Activated CD4-positive, alpha-beta T cell treated with anti-CD3 and anti-CD28 coated beads, Interleukin-2, Interleukin-4, amounts not matched to agents 100 ng/mL and 50 ng/mL, durations not matched to agents 16 hours and 8 hours (primary cell): ENCODE measurements around the gene SLC24A4.

Experiments
- DNase-seq: peaks from one replicate; pipeline ENCODE4 v3.0.0-alpha.2; 2020; ENCODE audit warnings: low spot score

The SLC24A4 gene

DNA sequence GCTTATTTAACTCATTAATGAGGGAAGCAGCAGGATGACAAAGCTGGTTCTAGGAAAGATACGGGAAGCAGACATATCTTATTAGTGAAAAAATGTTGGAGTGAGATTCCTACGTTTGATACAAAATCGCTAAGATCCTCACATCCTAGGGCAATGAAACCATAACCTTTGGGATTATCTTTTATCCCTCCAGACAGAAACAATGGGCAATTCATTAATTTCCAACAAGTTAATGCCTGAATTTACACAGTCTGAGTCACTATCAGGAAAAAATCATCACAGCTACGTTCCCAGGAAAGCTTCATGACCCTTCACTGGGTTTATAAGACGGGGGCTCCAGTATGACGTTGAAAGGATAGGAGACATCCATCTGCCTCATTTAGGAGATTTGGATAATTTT lies 45.0 kb downstream of the SLC24A4 start:
- DNase-seq: no peak

DNA sequence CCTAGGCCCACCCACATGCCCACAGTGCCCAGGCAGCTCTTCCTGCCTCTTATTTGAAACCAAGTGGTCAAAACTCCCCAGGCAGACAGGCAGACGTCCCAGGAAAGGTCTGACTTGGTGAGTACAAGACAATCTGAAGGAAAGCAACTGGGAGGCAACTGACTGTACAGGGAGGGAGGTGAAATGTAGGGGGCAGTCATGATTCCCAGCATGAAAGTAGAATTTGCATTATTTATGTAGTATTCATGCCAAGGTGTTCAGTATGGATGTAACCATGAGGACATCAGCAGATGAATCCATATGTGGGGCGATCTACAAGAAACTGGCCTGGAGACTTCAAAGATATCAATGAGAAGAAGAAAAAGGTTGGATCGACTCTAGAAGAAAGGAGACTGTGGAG lies 46.1 kb downstream of the SLC24A4 start:
- no peak for DNase-seq

DNA sequence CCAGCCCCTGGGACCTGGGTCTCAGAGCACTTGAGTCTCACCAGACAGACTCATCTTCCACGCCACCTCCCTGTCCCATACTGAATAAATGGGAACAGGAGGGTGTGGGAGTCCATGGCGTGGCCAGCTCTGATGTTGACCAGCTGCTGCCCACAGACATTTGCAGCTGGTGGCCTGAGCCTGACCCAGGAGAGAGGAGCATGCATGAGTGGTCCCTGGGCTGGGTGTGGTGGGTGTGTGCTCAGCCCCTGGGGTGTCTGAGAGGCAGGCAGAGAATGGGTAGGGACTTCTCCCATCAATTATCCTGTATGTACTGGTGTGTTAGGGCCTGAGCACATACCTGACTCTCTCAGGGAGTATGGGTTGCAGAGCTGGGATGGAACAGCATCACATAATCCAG lies 49.3 kb downstream of the SLC24A4 start:
- no peak for DNase-seq

GRCh38 chr14:92373336-92373735 lies 50.4 kb downstream of the SLC24A4 start:
- DNase-seq: no peak

- no peak for DNase-seq
Measured at GRCh38 chr14:92380131-92380530, 57.2 kb downstream of the SLC24A4 start.

GRCh38 chr14:92380582-92380981 lies 57.6 kb downstream of the SLC24A4 start:
- DNase-seq: no peak

DNA sequence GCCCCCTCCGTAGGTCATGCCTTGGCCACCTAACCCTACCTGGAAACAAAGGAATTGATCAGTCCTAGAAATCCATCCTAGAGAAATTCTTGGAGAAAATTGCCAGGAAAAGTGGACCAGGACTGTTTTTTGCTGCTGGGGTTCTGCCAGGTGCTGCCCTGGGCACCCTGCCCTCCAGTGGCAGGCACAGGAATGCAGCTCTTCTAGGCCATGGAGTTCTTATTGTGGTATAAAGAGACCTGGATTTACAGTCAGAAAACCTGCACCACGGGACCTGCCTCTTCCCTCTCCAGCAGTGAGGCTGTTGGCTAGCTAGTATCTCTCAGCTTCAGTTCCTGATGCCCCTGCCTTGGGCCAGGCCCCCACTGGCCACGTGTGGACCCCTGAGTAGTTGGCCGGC lies 59.7 kb downstream of the SLC24A4 start:
- no peak for DNase-seq

DNA sequence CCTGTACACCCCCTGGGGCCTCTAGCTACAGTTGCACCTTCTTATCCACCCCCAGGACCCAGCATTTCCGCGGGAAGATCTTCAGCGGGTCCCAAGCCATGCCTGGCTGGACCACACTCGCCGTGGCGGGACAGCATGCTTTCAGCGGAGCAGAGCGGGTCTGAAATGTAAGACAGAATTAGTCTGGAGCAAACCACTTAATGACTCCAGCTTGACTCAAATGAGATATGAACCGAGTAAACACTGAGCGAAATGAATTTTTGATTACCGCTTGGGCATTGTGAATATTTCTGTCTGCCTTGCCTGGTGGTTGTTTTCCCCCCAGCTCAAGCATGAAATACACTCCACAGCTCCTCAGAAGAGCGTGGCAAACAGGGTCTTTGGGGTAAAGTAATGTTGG lies 60.8 kb downstream of the SLC24A4 start:
- DNase-seq: no peak

- DNase-seq: no peak
Measured at GRCh38 chr14:92384461-92385133, 61.6 kb downstream of the SLC24A4 start.

DNA sequence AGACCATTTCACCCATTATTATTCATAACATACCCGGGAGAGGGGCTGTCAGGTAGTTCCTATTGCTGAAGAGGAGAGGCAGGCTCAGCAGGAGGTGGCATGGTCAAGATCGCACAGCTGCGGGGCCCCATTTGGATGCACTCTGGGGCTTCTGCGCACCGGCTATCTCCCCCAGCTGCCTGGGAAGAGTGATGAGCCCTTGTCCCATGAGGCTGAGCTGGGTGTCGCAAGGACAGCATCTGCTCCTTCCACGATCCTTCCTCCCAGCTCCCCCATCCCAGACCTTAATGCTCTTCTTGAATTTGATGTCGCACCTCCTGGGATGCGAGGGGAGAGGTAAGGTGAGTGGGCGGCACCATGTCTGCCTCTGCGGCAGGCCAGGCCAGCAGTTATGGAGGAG lies 62.6 kb downstream of the SLC24A4 start:
- no peak for DNase-seq

- DNase-seq: no peak
Measured at GRCh38 chr14:92386165-92386564, 63.2 kb downstream of the SLC24A4 start.

- no peak for DNase-seq
Measured at GRCh38 chr14:92386637-92387036, 63.7 kb downstream of the SLC24A4 start.

DNA sequence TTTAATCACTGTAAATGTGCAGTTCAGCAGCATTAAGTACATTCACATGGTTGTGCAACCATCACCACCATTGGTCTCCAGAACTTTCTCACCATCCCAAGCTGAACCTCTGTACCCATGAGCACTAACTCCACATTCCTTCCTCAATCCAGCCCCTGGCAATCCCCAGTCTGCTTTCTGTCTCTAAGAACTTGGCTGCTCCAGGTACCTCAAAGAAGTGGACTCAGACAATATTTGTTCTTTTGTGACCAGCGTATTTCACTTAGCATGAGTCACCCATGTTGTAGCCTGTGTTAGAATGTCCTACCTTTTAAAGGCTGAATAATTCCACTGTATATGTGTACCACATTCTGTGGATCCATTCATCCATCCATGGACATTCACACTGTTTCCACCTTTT lies 64.6 kb downstream of the SLC24A4 start:
- no peak for DNase-seq

GRCh38 chr14:92389598-92390158 lies 66.7 kb downstream of the SLC24A4 start:
- DNase-seq: no peak

DNA sequence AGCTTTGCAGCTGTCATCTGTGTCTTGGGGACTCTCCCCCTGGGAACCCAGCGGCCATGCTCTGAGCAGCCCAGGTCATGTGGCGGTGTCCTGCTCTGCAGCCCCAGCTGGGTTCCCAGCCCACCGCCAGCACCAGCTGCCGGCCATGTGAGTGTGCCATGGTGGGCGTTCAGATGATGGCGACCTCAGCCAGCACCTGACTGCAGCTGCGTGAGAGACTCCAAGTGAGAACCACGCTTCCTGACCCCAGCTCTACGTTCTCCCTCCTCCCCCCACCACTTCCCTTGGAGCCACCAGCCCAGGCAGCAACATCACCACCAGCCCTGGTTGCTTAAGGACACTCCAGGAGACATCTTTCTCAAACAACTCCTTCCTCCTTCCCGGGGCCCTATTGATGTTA lies 68.8 kb downstream of the SLC24A4 start:
- no peak for DNase-seq

DNA sequence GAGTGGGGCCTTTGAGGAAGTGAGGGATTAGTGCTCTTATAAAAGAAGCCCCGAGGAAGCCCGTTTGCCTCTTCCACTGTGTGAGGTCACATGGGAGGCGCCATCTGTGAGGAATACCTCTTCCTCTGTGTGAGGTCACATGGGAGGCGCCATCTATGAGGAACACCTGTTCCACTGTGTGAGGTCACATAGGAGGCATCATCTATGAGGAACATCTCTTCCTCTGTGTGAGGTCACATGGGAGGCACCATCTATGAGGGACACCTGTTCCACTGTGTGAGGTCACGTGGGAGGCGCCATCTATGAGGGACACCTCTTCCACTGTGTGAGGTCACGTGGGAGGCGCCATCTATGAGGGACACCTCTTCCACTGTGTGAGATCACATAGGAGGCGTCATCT lies 69.7 kb downstream of the SLC24A4 start:
- no peak for DNase-seq

DNA sequence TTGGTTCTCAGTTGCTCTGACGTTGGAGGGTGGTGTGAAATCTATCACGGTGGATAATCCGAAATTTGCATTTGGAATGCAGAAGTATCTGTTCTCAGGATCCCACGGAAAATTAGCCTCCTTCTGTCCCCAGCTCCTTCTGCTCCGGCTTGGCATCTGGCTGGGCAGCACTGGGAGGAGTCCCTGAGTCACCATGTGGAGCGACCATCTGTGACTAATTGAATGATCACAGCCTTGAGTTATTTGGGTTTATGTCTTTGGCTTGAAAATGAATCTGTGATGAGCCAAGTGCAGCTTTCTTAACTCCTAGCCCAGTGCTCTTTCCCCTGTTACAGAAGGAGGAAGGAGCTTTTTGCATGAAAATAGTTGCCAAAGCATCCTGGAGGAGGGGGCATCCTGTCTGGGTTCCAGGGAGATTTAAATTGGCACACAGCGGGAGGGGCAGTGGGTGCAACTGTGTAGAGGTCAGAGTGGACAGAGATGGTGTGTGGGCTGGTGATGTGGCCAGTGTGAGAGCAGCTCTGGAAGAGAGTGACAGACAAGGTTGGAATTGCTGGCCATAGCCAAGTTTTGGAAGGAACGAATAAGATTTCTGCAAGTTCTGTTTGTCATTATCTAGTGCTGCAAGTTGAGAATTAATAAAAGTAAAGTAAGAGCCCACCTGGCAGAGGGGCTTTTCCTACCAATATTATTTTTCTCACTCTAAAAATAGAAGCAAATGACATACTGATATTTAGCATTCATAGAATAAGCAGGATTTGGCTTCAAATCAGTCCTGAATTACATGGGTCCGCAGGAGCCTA lies 74.4 kb downstream of the SLC24A4 start:
- no peak for DNase-seq

DNA sequence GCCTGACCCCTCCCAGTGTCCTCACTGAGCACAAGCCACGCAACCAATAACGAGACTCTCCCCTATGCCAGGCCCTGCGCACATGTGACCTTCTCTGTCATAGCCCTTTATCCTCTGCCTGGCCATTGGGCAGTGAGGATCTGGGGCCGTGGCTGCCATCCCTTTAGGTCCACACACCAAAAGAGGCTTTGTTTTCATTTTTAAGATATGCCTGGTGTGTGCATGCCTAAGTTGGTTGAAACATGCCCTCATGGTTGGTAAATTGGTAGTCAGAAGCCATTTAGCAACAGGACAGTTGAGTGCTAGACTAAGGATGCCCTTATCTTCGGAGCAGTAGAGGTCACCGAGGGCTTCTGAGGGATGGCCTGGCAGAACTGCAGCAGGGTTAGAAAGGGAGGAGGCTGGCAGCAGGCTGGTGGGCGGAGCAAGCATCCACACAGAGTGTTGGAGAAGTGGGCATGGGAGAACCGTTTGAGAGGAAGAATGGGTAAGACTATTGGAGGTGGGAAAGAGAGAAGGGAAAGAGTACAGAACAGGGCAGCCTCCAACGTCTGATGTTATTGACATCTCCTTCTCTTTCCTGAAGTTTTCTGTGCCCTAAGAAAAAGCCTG lies 75.1 kb downstream of the SLC24A4 start:
- DNase-seq: no peak

DNA sequence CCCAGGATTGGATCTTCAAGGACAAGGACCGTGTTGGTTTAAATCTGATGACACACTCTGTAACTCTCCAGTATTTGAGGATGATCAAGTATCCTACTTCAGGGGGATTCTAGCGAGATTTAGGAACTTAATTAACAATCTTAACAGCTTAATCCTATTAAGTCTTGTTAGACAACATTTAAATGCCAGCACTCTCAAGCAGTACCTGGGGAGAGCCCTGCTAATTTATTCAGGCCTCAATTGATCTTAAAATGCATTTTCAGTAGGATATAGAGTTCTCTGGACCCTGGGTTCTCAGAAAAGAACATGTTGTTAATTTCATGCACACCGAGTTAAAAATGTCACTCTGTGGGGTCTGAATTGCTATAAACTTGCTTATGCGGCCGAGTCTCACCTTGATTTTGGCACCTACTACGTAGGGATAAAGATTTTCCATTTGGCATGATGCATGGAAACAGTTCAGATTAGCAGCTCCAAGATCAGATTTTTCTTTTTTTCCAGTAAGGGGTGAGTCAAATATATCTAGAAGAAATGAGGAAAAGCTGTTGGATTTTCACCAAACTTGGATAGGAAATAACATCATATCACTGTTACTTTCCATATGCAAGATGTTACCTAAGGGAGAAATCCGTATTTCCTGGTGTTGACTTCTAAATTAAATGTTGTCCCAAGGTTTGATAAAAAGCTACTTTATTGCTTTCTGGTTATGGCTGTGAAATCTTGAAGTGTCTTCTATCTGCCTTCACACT lies 76.1 kb downstream of the SLC24A4 start:
- DNase-seq: no peak

GRCh38 chr14:92400579-92401444 lies 77.8 kb downstream of the SLC24A4 start:
- DNase-seq: no peak

GRCh38 chr14:92401561-92401960 lies 78.6 kb downstream of the SLC24A4 start:
- no peak for DNase-seq
